GM13977 (cell line): Measurements from ENCODE around the gene TEX53.

ENCODE experiments used
- DNase-seq: peaks from one replicate; pipeline ENCODE4 v3.0.0; 2012; ENCODE audit warnings: low spot score
- CTCF ChIP-seq: IDR thresholded peaks from 2 replicates; pipeline ENCODE4 v1.5.1; 2012; ENCODE audit warnings: mild to moderate bottlenecking, control low read depth; ENCODE audit not compliant: insufficient read depth; ENCODE audit errors: extremely low read depth, missing control alignments
- in situ Hi-C: fragments of 300-500 bp; cut with MboI; formaldehyde crosslinking; loops from one replicate; pipeline ENCODE4 v1.12.0; 2022; ENCODE audit warnings: low sequenced_read_pairs, low pct_unique_long_range_greater_than_20kb, mixed read lengths, inconsistent platforms; ENCODE audit not compliant: unreplicated experiment

TEX53 gene

GRCh38 chr9:114653556-114654159 is 3.9 kb downstream of the TEX53 start:
- in situ Hi-C loops = loop anchor here (5.0 kb wide), 1 partner anchor 246 kb away; no protein-coding TSS in a partner anchor

GRCh38 chr9:114652776-114653555 is 4.6 kb downstream of the TEX53 start:
- no peak for TF ChIP-seq CTCF
- in situ Hi-C loops = loop anchor here (5.0 kb wide), 1 partner anchor 246 kb away; no protein-coding TSS in a partner anchor
- no peak for DNase-seq

More at GRCh38 chr9:114653556-114654159, 3.9 kb downstream of the TEX53 start:
- TF ChIP-seq CTCF = peak; percentile 85
- DNase-seq = peak; percentile 77

- DNase-seq = no peak
- in situ Hi-C loops = no loop called here
- no peak for TF ChIP-seq CTCF
Observed at GRCh38 chr9:114643896-114644295, 13.7 kb downstream of the TEX53 start.

- no peak for DNase-seq
- TF ChIP-seq CTCF = no peak
- in situ Hi-C loops = no loop called here
Observed at GRCh38 chr9:114643001-114643400, 14.6 kb downstream of the TEX53 start.

GRCh38 chr9:114641967-114642366 is 15.6 kb downstream of the TEX53 start:
- TF ChIP-seq CTCF = no peak
- DNase-seq = no peak
- in situ Hi-C loops = no loop called here

- in situ Hi-C loops = no loop called here
- no peak for DNase-seq
- no peak for TF ChIP-seq CTCF
Observed at GRCh38 chr9:114638404-114638803, 19.2 kb downstream of the TEX53 start.
